Measurements from ENCODE around the gene HDAC9. TPM values are rescaled to one million over a fixed set of nuclear protein-coding genes. Genes with fewer than 3 reads are reported as not detected.

The HDAC9 gene
- total RNA-seq, 4 donors from 2014 or later = 54.8 to 96.2 (median 87.2) TPM

GRCh38 chr7:18667466-18667865, 171.9 kb downstream of the HDAC9 start:
- TF ChIP-seq POLR2A (IDR thresholded peaks at IDR 0.05) (no peak), CTCF (IDR thresholded peaks at IDR 0.05) (no peak)
- H3K9me3 ChIP-seq = no peaks in the 10 kb centered on the region
- intact Hi-C loops (cut with DNase I; ENCODE audit: low total_unique reads) = loop anchor here (10.0 kb wide), 1 partner anchor 313 kb away; no protein-coding TSS in a partner anchor
- DNase-seq = no peak
- no peaks in the 10 kb centered on the region for H3K4me1 ChIP-seq
- no peak overlapping the region for H3K4me3 ChIP-seq
- H3K36me3 ChIP-seq = no peaks in the 10 kb centered on the region
- H3K27ac ChIP-seq = peak overlapping the region in 1 of 2 donors; percentile 5
- H3K27me3 ChIP-seq = no peaks in the 10 kb centered on the region

GRCh38 chr7:18671176-18671575, 175.6 kb downstream of the HDAC9 start:
- no peak overlapping the region for H3K4me3 ChIP-seq
- no peaks in the 10 kb centered on the region for H3K36me3 ChIP-seq
- H3K9me3 ChIP-seq = no peaks in the 10 kb centered on the region
- TF ChIP-seq POLR2A (IDR thresholded peaks at IDR 0.05) (no peak), CTCF (IDR thresholded peaks at IDR 0.05) (no peak)
- no peaks in the 10 kb centered on the region for H3K4me1 ChIP-seq
- H3K27ac ChIP-seq = no peak overlapping the region
- H3K27me3 ChIP-seq = no peaks in the 10 kb centered on the region
- DNase-seq = no peak
- intact Hi-C loops (cut with DNase I; ENCODE audit: low total_unique reads) = no loop called here

GRCh38 chr7:18675579-18675978, 180.0 kb downstream of the HDAC9 start:
- intact Hi-C loops (cut with DNase I; ENCODE audit: low total_unique reads) = no loop called here

GRCh38 chr7:18679261-18679660, 183.7 kb downstream of the HDAC9 start:
- no peaks in the 10 kb centered on the region for H3K9me3 ChIP-seq
- H3K4me1 ChIP-seq = no peaks in the 10 kb centered on the region
- intact Hi-C loops (cut with DNase I; ENCODE audit: low total_unique reads) = no loop called here
- no peak overlapping the region for H3K4me3 ChIP-seq
- H3K27ac ChIP-seq = no peak overlapping the region
- no peaks in the 10 kb centered on the region for H3K36me3 ChIP-seq
- H3K27me3 ChIP-seq = no peaks in the 10 kb centered on the region
- no peak for DNase-seq
- TF ChIP-seq CTCF (IDR thresholded peaks at IDR 0.05) = no peak
- TF ChIP-seq POLR2A (IDR thresholded peaks at IDR 0.05) = no peak

More at GRCh38 chr7:18675579-18675978, 180.0 kb downstream of the HDAC9 start:
- no peaks in the 10 kb centered on the region for H3K4me1 ChIP-seq
- no peak overlapping the region for H3K27ac ChIP-seq
- no peaks in the 10 kb centered on the region for H3K36me3 ChIP-seq
- H3K9me3 ChIP-seq = no peaks in the 10 kb centered on the region
- TF ChIP-seq POLR2A (IDR thresholded peaks at IDR 0.05) = no peak
- TF ChIP-seq CTCF (IDR thresholded peaks at IDR 0.05) = no peak
- no peak overlapping the region for H3K4me3 ChIP-seq
- no peaks in the 10 kb centered on the region for H3K27me3 ChIP-seq
- no peak for DNase-seq

GRCh38 chr7:18680576-18680975, 185.0 kb downstream of the HDAC9 start:
- DNase-seq = no peak
- Histone ChIP-seq H3K27ac (no peak overlapping the region), H3K27me3 (no peaks in the 10 kb centered on the region), H3K4me3 (no peak overlapping the region), H3K36me3 (no peaks in the 10 kb centered on the region), H3K9me3 (no peaks in the 10 kb centered on the region), H3K4me1 (no peaks in the 10 kb centered on the region)
- no peak for TF ChIP-seq CTCF (IDR thresholded peaks at IDR 0.05)
- no peak for TF ChIP-seq POLR2A (IDR thresholded peaks at IDR 0.05)
- intact Hi-C loops (cut with DNase I; ENCODE audit: low total_unique reads) = no loop called here
